ENCODE results near the gene CTSK. TPM values are rescaled to one million over a fixed set of nuclear protein-coding genes. Genes with fewer than 3 reads are reported as not detected.
"Not testable (repeated sequence)": the region's sequence is repeated elsewhere in the genome, so short reads cannot be mapped to it uniquely, and the experiment has no call there.

Gene CTSK
- total and polyA plus RNA-seq, 2 of the 13 experiments (the other 11 are each of a cell fraction or from before 2014, with no cell fraction given) = 1.4 to 6.3 TPM

- H2AFZ ChIP-seq (ENCODE audit: low read length); FAIRE-seq; intact Hi-C loops (cut with micrococcal nuclease; ENCODE audit: unreplicated experiment); DNase-seq (ENCODE audit: low spot score); H3K9me3 ChIP-seq (ENCODE audit: low read length); H4K20me1 ChIP-seq (ENCODE audit: insufficient read depth, low read length); H3K36me3 ChIP-seq (replicated peaks in 1 of 2; ENCODE audit: control insufficient read depth in 1 of 2, insufficient read depth in 2 of 2, low read length in 2 of 2); H3K9ac ChIP-seq (ENCODE audit: insufficient read depth, low read depth, low read length); ATAC-seq; H3K79me2 ChIP-seq (ENCODE audit: insufficient read depth, low read length); H3K4me2 ChIP-seq (ENCODE audit: low read depth, low read length); H3K4me1 ChIP-seq (ENCODE audit: insufficient read depth, low read length); in situ Hi-C loops (cut with HindIII; ENCODE audit: extremely low pct_ligation_motif_present, low pct_unique_long_range_greater_than_20kb); CTCF ChIA-PET (ENCODE audit: low intra/inter-chr PET ratio, low total read pairs); POLR2A ChIA-PET; BruUV-seq (replicated peaks); H3K27me3 ChIP-seq (ENCODE audit: control insufficient read depth in 1 of 2, insufficient read depth in 2 of 2, low read length in 2 of 2); H3K4me3 ChIP-seq (replicated peaks in 1 of 3; ENCODE audit: insufficient read depth in 1 of 3, low read depth in 2 of 3, low read length in 3 of 3); H3K27ac ChIP-seq (ENCODE audit: extremely low read length, insufficient read depth, low read length): not testable (repeated sequence)
- WGBS (ENCODE audit: low lambda C conversion rate) = 65% methylated on average over 3 of the region's 3 CpGs
Observed at GRCh38 chr1:150793778-150794177, 14.3 kb downstream of the CTSK start.

DNA sequence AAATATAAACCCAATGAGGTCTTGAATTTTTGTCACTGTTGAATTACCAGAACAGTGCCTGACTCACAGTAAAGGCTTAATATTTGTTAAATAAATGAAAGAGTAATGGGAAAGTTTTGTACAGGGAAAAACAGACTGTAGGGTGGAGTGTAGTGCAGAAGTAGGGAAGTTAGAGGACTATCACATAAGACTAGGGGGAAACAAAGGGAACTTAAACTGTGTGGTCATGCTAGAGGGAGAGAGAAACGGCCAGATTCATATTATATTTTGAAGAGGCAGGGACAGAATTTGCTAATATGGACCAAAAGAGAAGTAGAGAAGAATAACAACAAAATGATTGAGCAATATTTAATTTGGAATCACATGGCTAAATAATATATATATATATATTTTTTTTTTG is 14.8 kb downstream of the CTSK start:
- DNase-seq (ENCODE audit: low spot score) (no peak), FAIRE-seq (no peak), ATAC-seq (no peak)
- H3K27ac ChIP-seq (ENCODE audit: extremely low read length, insufficient read depth, low read length) = no peak overlapping the region
- POLR2A ChIA-PET = no interaction called here
- H3K4me2 ChIP-seq (ENCODE audit: low read depth, low read length) = no peak overlapping the region
- in situ Hi-C loops (cut with HindIII; ENCODE audit: extremely low pct_ligation_motif_present, low pct_unique_long_range_greater_than_20kb) = no loop called here
- no peaks in the 10 kb centered on the region for H3K9me3 ChIP-seq (ENCODE audit: low read length)
- H3K79me2 ChIP-seq (ENCODE audit: insufficient read depth, low read length) = no peaks in the 10 kb centered on the region
- no peak overlapping the region for H3K4me3 ChIP-seq (replicated peaks in 1 of 3; ENCODE audit: insufficient read depth in 1 of 3, low read depth in 2 of 3, low read length in 3 of 3)
- no peak overlapping the region for H3K9ac ChIP-seq (ENCODE audit: insufficient read depth, low read depth, low read length)
- CTCF ChIA-PET (ENCODE audit: low intra/inter-chr PET ratio, low total read pairs) = no interaction called here
- no peaks in the 10 kb centered on the region for H3K27me3 ChIP-seq (ENCODE audit: control insufficient read depth in 1 of 2, insufficient read depth in 2 of 2, low read length in 2 of 2)
- no peak overlapping the region for H2AFZ ChIP-seq (ENCODE audit: low read length)
- BruUV-seq (replicated peaks) = no TSS peak
- TF ChIP-seq RBM22 (optimal IDR thresholded peaks at IDR 0.05; ENCODE audit: low read length) = no peak
- H3K4me1 ChIP-seq (ENCODE audit: insufficient read depth, low read length) = 0 out of 2 replicates have a peak, but pooled peaks cover under 1% of the 10 kb centered on the region
- WGBS (ENCODE audit: low lambda C conversion rate) = 37% methylated on average over 1 of the region's 1 CpG
- intact Hi-C loops (cut with micrococcal nuclease; ENCODE audit: unreplicated experiment) = no loop called here
- H4K20me1 ChIP-seq (ENCODE audit: insufficient read depth, low read length) = no peaks in the 10 kb centered on the region
- H3K36me3 ChIP-seq (replicated peaks in 1 of 2; ENCODE audit: control insufficient read depth in 1 of 2, insufficient read depth in 2 of 2, low read length in 2 of 2) = no peaks in the 10 kb centered on the region

GRCh38 chr1:150791585-150791984 is 16.5 kb downstream of the CTSK start:
- no TSS peak for BruUV-seq (replicated peaks)
- CTCF ChIA-PET (ENCODE audit: low intra/inter-chr PET ratio, low total read pairs) = no interaction called here
- in situ Hi-C loops (cut with HindIII; ENCODE audit: extremely low pct_ligation_motif_present, low pct_unique_long_range_greater_than_20kb) = no loop called here
- Histone ChIP-seq H3K4me3 (replicated peaks in 1 of 3; ENCODE audit: insufficient read depth in 1 of 3, low read depth in 2 of 3, low read length in 3 of 3) (no peak overlapping the region), H3K79me2 (ENCODE audit: insufficient read depth, low read length) (no peaks in the 10 kb centered on the region), H3K9ac (ENCODE audit: insufficient read depth, low read depth, low read length) (no peak overlapping the region), H3K36me3 (replicated peaks in 1 of 2; ENCODE audit: control insufficient read depth in 1 of 2, insufficient read depth in 2 of 2, low read length in 2 of 2) (no peaks in the 10 kb centered on the region), H3K4me2 (ENCODE audit: low read depth, low read length) (no peak overlapping the region), H3K27me3 (ENCODE audit: control insufficient read depth in 1 of 2, insufficient read depth in 2 of 2, low read length in 2 of 2) (no peaks in the 10 kb centered on the region), H3K4me1 (ENCODE audit: insufficient read depth, low read length) (peaks cover 7% of the 10 kb centered on the region; the same call in 1 of the 2 replicates), H3K9me3 (ENCODE audit: low read length) (no peaks in the 10 kb centered on the region), H2AFZ (ENCODE audit: low read length) (no peak overlapping the region), H3K27ac (ENCODE audit: extremely low read length, insufficient read depth, low read length) (no peak overlapping the region), H4K20me1 (ENCODE audit: insufficient read depth, low read length) (no peaks in the 10 kb centered on the region)
- FAIRE-seq (no peak), DNase-seq (ENCODE audit: low spot score) (no peak), ATAC-seq (no peak)
- POLR2A ChIA-PET = no interaction called here
- intact Hi-C loops (cut with micrococcal nuclease; ENCODE audit: unreplicated experiment) = no loop called here
- WGBS (ENCODE audit: low lambda C conversion rate) = 76% methylated on average over 4 of the region's 4 CpGs
- TF ChIP-seq ZNF563 (CRISPR knock-in tag; IDR thresholded peaks at IDR 0.05) (no peak), HMG20A (CRISPR knock-in tag; IDR thresholded peaks at IDR 0.05; ENCODE audit: borderline replicate concordance) (no peak), RAD51 (IDR thresholded peaks at IDR 0.05; ENCODE audit: borderline replicate concordance) (no peak), YY1 (IDR thresholded peaks at IDR 0.05; ENCODE audit: insufficient read depth, insufficient replicate concordance, low read depth, low read length) (no peak), FOXK1 (CRISPR knock-in tag; IDR thresholded peaks at IDR 0.05; ENCODE audit: borderline replicate concordance, low read depth) (no peak), GLI4 (CRISPR knock-in tag; IDR thresholded peaks at IDR 0.05; ENCODE audit: borderline replicate concordance) (no peak), ZNF34 (CRISPR knock-in tag; IDR thresholded peaks at IDR 0.05; ENCODE audit: borderline replicate concordance) (no peak), ZNF724P (CRISPR knock-in tag; IDR thresholded peaks at IDR 0.05; ENCODE audit: borderline replicate concordance) (no peak), ZNF746 (CRISPR knock-in tag; IDR thresholded peaks at IDR 0.05) (no peak), KDM5A (IDR thresholded peaks at IDR 0.05; ENCODE audit: borderline replicate concordance, low read length) (no peak)

Measured in HepG2 (cell line).